ENCODE data around the gene LYRM7. TPM values are rescaled to one million over a fixed set of nuclear protein-coding genes. Genes with fewer than 3 reads are reported as not detected.

The LYRM7 gene
- total and polyA plus RNA-seq, 2 donors (not counting 1 experiment from before 2014, with no cell fraction given), result 4.8 to 6.9 TPM

GRCh38 chr5:131254741-131255140 is 84.0 kb downstream of the LYRM7 start:
- no peak for DNase-seq (ENCODE audit: low read depth in 2 of 2)
- Histone ChIP-seq H3K27ac (ENCODE audit: insufficient read depth, low read length) (no peak overlapping the region), H3K4me3 (replicated peaks in 1 of 4; ENCODE audit: control extremely low read depth in 1 of 4, insufficient read depth in 1 of 4, low read depth in 3 of 4, low read length in 4 of 4) (no peak overlapping the region), H3K4me2 (ENCODE audit: extremely low read depth, insufficient read depth, low read length) (no peak overlapping the region), H3K27me3 (ENCODE audit: control insufficient read depth, insufficient read depth, low read length) (no peaks in the 10 kb centered on the region), H3K9me3 (ENCODE audit: control insufficient read depth, insufficient read depth, low read depth, low read length) (no peaks in the 10 kb centered on the region), H3K36me3 (ENCODE audit: control insufficient read depth, insufficient read depth, low read length) (no peaks in the 10 kb centered on the region), H4K20me1 (ENCODE audit: control insufficient read depth, extremely low read depth, insufficient read depth, low read length) (no peaks in the 10 kb centered on the region), H3K9ac (ENCODE audit: insufficient read depth, low read length) (no peak overlapping the region), H3K79me2 (ENCODE audit: control insufficient read depth, insufficient read depth, low read length) (no peaks in the 10 kb centered on the region), H3K4me1 (ENCODE audit: control insufficient read depth, extremely low read depth, insufficient read depth, low read length) (no peaks in the 10 kb centered on the region), H2AFZ (ENCODE audit: low read length) (no peak overlapping the region)
- TF ChIP-seq EZH2 (IDR thresholded peaks at IDR 0.05; ENCODE audit: low read length, missing control alignments), result no peak
- TF ChIP-seq CTCF (conservative IDR thresholded peaks at IDR 0.05 in 1 of 2, IDR thresholded peaks at IDR 0.05 in 1 of 2; ENCODE audit: low read depth in 1 of 2, low read length in 2 of 2), result no peak

Other genes with a start within 250 kb of the LYRM7 start
- 181 and 225 TPM in 2 replicates for gene HINT1, start 5.7 kb upstream of the LYRM7 start, total RNA-seq
- 332 and 396 TPM in 2 replicates for gene HINT1, start 5.7 kb upstream of the LYRM7 start, polyA plus RNA-seq
- 16.4 and 26.1 TPM in 2 replicates for gene CDC42SE2, start 93.1 kb downstream of the LYRM7 start, total RNA-seq
- gene CDC42SE2, start 93.1 kb downstream of the LYRM7 start, polyA plus RNA-seq, result 26.1 and 26.5 TPM in 2 replicates